ENCODE results near the gene CRACR2B.
A peak's percentile ranks its signal among the peaks of the same experiment; 100 is the strongest.

Gene CRACR2B

DNA sequence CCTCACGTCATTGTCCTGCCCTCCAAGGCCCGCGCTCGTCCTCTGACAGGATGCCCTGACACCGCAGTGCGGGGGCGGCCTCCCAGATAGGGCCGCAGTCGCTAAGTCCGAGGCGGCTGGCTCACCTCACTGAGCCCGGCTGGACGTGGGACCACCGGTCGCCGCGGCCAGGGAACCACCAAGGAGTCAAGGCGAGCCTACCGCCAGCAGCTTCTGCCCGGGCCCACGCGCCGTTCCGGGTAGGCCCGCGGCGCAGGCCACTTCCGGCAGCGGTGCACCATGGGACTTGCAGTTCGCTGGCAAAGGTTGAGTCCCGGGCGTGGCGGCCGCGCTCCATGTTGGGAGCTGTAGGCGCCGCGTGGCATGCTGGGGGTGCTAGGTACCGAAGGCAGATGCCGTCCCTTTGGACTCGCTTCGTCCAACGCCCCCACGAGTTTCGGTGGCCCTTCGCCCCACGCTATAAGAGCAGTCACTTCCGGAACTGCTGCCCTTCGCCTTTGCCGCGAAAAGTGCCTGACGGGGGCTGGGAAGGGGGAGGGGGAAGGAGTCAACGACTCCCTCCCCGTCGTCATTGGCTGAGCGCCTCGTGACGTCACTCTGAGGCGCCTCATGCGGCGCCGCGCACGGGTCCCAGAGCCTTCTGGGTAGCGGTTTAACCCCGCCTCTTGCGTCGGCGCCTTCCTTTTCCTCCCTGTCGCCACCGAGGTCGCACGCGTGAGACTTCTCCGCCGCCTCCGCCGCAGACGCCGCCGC, 18.3 kb upstream of the CRACR2B start, which contains the start of gene RPLP2:
Gene RPLP2, plus strand, starts transcription at position 681 of the 753 bp plus-strand sequence. CDS start 268 bp downstream, outside the sequence.
- TF ChIP-seq, protein P1, sequence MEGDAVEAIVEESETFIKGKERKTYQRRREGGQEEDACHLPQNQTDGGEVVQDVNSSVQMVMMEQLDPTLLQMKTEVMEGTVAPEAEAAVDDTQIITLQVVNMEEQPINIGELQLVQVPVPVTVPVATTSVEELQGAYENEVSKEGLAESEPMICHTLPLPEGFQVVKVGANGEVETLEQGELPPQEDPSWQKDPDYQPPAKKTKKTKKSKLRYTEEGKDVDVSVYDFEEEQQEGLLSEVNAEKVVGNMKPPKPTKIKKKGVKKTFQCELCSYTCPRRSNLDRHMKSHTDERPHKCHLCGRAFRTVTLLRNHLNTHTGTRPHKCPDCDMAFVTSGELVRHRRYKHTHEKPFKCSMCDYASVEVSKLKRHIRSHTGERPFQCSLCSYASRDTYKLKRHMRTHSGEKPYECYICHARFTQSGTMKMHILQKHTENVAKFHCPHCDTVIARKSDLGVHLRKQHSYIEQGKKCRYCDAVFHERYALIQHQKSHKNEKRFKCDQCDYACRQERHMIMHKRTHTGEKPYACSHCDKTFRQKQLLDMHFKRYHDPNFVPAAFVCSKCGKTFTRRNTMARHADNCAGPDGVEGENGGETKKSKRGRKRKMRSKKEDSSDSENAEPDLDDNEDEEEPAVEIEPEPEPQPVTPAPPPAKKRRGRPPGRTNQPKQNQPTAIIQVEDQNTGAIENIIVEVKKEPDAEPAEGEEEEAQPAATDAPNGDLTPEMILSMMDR (IDR thresholded peaks at IDR 0.05; ENCODE audit: low read depth, low read length) = no peak
- peak within 1 kb of the TSS; percentile 98 for H3K4me3 ChIP-seq (ENCODE audit: low read depth, low read length)

DNA sequence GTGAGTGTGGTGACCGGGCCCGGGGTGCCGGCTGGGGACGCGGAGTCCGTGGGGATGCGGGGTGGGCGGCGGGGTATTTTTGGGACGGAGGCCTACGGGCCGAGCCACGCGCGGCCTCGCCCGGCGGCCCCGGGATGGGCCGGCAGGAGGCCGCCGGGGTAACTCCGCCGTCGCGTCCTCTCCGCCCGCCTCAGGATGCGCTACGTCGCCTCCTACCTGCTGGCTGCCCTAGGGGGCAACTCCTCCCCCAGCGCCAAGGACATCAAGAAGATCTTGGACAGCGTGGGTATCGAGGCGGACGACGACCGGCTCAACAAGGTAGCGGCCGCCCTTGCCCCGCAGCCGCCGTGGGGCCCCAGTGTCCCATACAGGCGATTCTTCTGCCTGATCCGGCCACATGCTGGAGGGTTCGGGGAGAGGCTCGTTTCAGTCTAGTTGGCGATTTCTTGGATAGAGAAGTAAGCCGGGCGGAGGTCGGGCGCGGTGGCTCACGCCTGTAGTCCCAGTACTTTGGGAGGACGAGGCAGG, 17.6 kb upstream of the CRACR2B start:
- H3K4me3 ChIP-seq (ENCODE audit: low read depth, low read length) = peak overlapping the region; percentile 98
- TF ChIP-seq, protein P1 (IDR thresholded peaks at IDR 0.05; ENCODE audit: low read depth, low read length) = no peak

DNA sequence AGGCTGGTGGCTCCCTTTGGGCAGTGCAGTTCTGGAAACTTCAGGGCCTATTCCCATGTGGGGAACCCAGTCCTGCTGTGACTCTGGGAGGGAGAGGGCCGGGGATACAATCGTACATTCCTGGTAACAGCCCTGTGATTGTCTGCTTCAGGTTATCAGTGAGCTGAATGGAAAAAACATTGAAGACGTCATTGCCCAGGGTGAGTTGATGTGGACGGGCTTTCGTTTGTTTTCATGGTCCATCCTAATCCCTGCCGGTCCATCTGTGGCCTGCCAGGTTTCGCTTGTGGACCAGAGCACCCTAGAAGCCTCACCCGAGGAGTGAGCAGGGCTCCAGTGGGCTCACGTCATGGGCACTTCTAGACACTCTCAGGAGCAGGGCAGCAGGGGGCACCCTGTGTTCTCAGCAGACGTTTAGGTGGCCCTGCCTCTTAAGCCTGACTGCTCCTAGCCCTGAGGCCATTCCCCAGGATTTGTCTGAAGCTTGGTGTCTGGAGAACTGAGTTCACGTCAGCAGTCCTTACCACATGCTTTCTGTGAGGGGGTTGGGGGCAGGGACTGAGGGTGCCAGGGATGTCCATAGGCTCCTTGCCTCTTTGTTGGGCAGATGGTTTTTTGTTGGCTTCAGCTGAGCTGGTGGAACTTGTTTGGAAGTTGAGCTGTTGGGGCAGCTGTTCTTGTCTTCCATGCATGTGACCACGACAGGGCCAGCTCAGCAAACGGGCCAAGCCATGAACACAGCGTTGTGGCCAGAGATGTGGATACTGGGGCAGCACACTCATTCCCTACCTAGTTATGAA, 16.1 kb upstream of the CRACR2B start:
- TF ChIP-seq, protein P1 (IDR thresholded peaks at IDR 0.05; ENCODE audit: low read depth, low read length) = no peak
- peak overlapping the region; percentile 98 for H3K4me3 ChIP-seq (ENCODE audit: low read depth, low read length)

DNA sequence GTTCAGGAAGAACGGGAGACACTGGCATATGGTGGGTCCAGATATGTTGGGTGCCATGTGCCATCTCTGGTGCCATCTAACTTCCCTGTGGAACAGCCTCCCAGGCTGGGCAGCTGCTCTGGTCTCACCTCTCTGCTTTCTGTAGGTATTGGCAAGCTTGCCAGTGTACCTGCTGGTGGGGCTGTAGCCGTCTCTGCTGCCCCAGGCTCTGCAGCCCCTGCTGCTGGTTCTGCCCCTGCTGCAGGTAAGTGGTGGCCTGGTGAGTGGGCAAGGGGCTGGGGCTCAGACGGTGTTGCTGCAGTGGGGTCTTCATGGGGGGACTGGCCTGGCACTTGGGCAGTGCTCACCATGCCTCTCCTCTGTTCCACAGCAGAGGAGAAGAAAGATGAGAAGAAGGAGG, 15.3 kb upstream of the CRACR2B start:
- no peak overlapping the region for H3K4me3 ChIP-seq (ENCODE audit: low read depth, low read length)
- TF ChIP-seq, protein P1 (IDR thresholded peaks at IDR 0.05; ENCODE audit: low read depth, low read length) = no peak

DNA sequence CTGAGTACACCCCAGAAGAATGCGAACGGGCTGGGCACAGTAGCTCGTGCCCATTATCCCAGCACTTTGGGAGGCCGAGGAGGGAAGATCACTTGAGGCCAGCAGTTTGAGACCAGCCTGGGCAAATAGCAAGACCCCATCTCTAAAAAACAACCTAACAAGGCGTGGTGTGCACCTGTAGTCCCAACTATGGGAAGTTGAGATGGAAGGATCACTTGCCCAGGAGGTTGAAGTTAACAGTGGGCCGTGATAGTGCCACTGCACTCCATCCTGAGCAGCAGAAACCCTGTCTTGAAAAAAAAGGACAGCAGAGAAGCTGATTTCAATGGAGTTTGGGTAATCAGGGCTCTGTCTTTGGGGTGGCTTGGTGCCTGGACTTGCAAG, 14.7 kb upstream of the CRACR2B start:
- no peak overlapping the region for H3K4me3 ChIP-seq (ENCODE audit: low read depth, low read length)
- TF ChIP-seq, protein P1 (IDR thresholded peaks at IDR 0.05; ENCODE audit: low read depth, low read length) = no peak

DNA sequence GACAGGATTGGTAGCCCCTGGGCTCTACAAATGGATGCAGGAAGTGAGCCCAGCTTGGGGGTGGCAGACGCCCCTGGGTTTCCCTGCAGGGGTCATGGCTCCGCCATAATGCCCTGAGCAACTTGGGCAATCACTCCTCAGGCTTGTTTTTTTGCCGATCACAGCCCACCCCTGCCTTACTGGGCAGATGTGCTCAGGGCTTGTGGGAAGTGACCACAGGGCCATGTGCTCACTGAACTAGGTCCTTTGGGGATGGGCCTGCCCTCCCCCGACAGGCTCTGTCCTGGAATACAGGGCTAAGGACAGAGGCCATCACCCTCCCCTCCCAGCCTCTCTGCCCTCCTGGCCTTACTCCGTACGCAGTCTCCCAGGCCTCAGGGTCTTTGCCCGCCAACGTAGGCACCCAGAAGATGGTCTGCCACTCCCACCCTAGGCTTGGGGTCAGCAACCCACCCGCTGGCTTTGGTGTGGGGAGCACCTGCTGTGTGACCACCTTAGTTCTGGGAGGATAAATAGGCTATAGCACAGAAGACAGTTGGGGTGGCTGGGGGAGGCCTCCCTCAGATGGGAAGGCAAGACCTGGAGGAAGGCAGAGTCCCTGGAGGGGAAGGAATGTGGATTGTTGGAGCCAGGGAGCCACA, 14.1 kb upstream of the CRACR2B start:
- TF ChIP-seq, protein P1 (IDR thresholded peaks at IDR 0.05; ENCODE audit: low read depth, low read length) = no peak
- no peak overlapping the region for H3K4me3 ChIP-seq (ENCODE audit: low read depth, low read length)
